ENCODE data around the gene MMP10.

- TF ChIP-seq ISL1 (CRISPR knock-in tag; IDR thresholded peaks at IDR 0.05) (no peak), TCF4 (CRISPR knock-in tag; IDR thresholded peaks at IDR 0.05; ENCODE audit: borderline replicate concordance) (no peak), GLIS3 (CRISPR knock-in tag; IDR thresholded peaks at IDR 0.05) (no peak), ZC3H10 (CRISPR knock-in tag; IDR thresholded peaks at IDR 0.05) (no peak), TOX (CRISPR knock-in tag; IDR thresholded peaks at IDR 0.05; ENCODE audit: borderline replicate concordance) (no peak), ARNTL (CRISPR knock-in tag; IDR thresholded peaks at IDR 0.05; ENCODE audit: borderline replicate concordance, low read depth) (no peak)
- TF ChIP-seq, protein P1, sequence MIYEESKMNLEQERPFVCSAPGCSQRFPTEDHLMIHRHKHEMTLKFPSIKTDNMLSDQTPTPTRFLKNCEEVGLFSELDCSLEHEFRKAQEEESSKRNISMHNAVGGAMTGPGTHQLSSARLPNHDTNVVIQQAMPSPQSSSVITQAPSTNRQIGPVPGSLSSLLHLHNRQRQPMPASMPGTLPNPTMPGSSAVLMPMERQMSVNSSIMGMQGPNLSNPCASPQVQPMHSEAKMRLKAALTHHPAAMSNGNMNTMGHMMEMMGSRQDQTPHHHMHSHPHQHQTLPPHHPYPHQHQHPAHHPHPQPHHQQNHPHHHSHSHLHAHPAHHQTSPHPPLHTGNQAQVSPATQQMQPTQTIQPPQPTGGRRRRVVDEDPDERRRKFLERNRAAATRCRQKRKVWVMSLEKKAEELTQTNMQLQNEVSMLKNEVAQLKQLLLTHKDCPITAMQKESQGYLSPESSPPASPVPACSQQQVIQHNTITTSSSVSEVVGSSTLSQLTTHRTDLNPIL (CRISPR knock-in tag; IDR thresholded peaks at IDR 0.05; ENCODE audit: low read depth), result no peak
- TF ChIP-seq, protein P2, sequence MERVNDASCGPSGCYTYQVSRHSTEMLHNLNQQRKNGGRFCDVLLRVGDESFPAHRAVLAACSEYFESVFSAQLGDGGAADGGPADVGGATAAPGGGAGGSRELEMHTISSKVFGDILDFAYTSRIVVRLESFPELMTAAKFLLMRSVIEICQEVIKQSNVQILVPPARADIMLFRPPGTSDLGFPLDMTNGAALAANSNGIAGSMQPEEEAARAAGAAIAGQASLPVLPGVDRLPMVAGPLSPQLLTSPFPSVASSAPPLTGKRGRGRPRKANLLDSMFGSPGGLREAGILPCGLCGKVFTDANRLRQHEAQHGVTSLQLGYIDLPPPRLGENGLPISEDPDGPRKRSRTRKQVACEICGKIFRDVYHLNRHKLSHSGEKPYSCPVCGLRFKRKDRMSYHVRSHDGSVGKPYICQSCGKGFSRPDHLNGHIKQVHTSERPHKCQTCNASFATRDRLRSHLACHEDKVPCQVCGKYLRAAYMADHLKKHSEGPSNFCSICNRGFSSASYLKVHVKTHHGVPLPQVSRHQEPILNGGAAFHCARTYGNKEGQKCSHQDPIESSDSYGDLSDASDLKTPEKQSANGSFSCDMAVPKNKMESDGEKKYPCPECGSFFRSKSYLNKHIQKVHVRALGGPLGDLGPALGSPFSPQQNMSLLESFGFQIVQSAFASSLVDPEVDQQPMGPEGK (CRISPR knock-in tag; IDR thresholded peaks at IDR 0.05; ENCODE audit: borderline replicate concordance), result no peak
These were observed 57.6 kb downstream of the MMP10 start for GRCh38 chr11:102722821-102723220.
